22Rv1 (cell line): Measurements from ENCODE around the gene LIMCH1.

Source experiments
- H3K27ac ChIP-seq: fragments of 450-650 bp; 2 replicates; pipeline ENCODE4 v1.5.1; 2017
- ZFX ChIP-seq: fragments of 450-650 bp; IDR thresholded peaks from 2 replicates; pipeline ENCODE4 v1.6.1; 2017; ENCODE audit warnings: antibody characterized with exemption, borderline replicate concordance
- TF ChIP-seq, protein P1 (sequence below): fragments of 450-650 bp; IDR thresholded peaks from 2 replicates; pipeline ENCODE4 v1.5.1; 2017; ENCODE audit warnings: mild to moderate bottlenecking

LIMCH1 gene

DNA sequence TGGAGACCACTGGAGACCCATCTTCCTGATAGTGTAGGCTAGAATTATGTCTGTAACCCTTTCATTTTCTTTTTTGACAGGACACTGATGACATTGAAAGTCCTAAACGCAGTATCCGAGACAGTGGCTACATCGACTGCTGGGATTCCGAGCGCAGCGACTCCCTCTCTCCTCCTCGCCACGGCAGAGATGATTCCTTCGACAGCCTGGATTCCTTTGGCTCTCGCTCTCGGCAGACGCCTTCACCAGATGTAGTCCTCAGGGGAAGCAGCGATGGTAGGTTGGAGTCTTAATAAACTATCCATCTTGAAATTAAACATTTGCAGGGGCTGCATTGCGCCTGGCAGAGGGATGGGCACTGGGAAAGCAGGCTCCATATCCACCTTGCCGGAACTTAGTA is 75.4 kb downstream of the LIMCH1 start:
- TF ChIP-seq ZFX: no peak
- TF ChIP-seq, protein P1, sequence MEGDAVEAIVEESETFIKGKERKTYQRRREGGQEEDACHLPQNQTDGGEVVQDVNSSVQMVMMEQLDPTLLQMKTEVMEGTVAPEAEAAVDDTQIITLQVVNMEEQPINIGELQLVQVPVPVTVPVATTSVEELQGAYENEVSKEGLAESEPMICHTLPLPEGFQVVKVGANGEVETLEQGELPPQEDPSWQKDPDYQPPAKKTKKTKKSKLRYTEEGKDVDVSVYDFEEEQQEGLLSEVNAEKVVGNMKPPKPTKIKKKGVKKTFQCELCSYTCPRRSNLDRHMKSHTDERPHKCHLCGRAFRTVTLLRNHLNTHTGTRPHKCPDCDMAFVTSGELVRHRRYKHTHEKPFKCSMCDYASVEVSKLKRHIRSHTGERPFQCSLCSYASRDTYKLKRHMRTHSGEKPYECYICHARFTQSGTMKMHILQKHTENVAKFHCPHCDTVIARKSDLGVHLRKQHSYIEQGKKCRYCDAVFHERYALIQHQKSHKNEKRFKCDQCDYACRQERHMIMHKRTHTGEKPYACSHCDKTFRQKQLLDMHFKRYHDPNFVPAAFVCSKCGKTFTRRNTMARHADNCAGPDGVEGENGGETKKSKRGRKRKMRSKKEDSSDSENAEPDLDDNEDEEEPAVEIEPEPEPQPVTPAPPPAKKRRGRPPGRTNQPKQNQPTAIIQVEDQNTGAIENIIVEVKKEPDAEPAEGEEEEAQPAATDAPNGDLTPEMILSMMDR: no peak
- no peak overlapping the region for H3K27ac ChIP-seq

DNA sequence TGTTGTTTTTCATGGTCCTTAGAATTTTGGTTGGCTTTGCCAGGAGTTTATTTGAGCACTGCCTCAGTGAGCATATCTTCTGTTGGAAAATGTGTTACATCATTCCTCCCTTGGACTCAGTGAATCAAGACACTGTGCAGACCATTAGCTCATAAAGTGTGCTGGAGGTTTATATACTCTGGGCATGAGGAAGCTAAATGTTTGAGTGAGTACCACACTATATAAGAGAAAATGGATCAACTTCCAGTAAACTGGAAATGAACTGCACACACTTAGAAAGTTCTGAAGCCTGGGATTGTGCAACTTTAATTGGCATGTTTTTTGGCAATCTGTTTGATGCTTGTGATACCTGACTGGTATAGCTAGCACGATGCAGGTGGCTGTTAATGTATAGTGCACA is 75.9 kb downstream of the LIMCH1 start:
- H3K27ac ChIP-seq: no peak overlapping the region
- no peak for TF ChIP-seq ZFX
- TF ChIP-seq, protein P1: no peak

DNA sequence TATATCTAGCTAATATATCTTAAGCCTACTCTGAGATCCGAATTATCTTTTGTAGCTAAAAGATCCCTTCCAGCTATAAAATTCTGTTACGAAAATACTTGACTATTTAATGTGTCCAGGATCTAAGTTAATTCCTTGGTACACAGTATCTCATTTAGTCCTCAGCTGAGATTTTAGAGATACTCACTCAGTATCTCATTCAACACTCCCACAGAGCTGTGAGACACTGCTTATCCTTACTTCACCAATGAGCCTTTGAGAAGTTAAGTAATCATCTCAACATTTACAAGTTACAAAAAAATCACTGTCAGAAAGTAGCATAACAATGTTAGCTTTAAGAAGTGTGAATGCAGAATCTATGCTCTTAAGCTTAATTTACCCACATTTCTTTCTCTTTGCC is 76.6 kb downstream of the LIMCH1 start:
- TF ChIP-seq ZFX: no peak
- TF ChIP-seq, protein P1: no peak
- no peak overlapping the region for H3K27ac ChIP-seq

DNA sequence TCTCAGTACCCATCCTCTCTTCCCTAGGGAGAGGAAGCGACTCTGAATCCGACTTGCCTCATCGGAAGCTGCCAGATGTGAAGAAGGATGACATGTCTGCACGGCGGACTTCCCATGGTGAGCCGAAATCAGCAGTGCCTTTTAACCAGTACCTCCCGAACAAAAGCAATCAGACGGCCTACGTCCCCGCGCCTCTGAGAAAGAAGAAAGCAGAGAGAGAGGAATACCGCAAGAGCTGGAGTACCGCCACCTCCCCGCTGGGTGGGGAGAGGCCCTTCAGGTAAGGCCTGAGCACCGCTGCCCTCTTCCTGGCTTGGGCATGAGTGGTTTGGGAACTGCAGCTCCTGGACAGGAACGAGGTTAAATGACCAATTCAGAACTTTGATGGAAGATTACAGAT is 81.2 kb downstream of the LIMCH1 start:
- no peak for TF ChIP-seq ZFX
- TF ChIP-seq, protein P1: no peak
- H3K27ac ChIP-seq: no peak overlapping the region

DNA sequence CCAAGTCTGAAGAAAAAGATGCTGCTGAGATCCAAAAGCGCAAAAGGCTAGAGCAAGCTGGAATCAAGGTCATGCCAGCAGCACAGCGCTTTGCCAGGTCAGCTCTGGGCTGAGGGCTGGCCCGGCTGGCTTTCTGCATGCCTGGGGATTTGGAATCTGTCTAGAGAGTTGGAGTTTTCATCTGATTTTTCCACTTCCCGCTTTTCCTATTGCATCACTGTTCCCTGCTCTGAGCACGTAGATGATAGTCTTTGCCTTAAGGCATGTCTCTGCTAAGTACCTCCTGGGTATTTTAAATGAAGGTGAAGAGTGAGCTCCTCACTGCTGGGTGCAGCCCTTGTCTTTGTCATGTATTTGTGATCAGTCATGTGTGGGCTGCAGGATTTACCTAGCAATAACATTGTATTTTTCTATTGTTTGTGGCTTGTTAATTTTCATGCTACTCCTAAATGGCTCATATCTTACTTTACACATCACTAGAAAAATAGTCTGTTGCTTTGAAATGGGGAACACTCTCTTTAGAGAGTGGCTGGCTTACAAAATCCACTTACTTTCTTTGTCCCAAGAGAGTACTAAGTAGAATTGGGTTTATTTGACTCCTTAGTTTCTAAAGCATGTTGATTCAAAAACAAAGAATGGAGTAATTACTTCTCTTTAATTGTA is 82.8 kb downstream of the LIMCH1 start:
- TF ChIP-seq, protein P1: no peak
- no peak for TF ChIP-seq ZFX
- H3K27ac ChIP-seq: no peak overlapping the region

DNA sequence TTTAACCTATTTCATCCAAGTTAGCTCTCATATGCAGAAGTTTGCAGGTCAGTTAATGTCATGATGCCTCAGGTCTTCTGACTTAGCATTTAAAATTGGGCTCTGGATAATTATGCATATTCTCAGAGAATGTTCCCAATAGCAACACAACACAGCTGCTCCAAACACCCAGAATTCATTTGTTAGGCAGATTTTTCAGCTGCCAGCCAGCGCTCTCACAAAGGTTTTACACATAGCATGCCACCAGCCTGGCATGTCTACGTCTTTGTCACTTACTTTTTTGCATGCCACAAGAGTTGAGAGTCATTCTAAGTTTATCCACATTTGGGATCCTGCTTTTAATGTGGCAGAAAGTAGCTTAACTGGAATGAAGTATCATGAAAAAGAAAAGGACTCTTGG is 84.8 kb downstream of the LIMCH1 start:
- no peak for TF ChIP-seq ZFX
- TF ChIP-seq, protein P1: no peak
- no peak overlapping the region for H3K27ac ChIP-seq

DNA sequence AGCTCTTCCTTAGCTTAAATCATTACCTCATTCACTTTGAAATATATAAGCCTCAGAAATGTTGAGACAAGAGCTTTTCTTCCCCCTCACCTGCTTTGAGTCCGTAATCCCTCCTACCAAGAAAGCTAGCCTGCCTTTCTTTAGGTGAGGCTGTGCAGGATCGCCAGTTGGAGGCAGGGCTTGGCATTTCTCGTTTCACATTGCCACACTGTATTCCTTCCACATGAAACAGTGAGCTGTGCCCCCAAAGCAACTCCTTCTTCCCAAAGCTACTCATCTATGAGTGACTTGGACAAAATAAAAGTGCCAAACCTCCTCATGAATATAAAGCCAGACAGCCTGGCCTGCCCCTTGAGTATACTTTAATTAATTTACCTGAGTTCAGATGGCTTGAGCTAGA is 86.8 kb downstream of the LIMCH1 start:
- TF ChIP-seq, protein P1: no peak
- TF ChIP-seq ZFX: no peak
- H3K27ac ChIP-seq: no peak overlapping the region
